Femur (tissue), 1 donor: Measurements from ENCODE around the gene AMY1B.
"Not testable (repeated sequence)": the region's sequence is repeated elsewhere in the genome, so short reads cannot be mapped to it uniquely, and the experiment has no call there.

Experiments used
- DNase-seq: peaks from one replicate; pipeline ENCODE4 v3.0.0-alpha.2; 2017

AMY1B gene

GRCh38 chr1:103696110-103696509 is at the start of gene AMY1B:
Gene AMY1B (minus strand): TSS chr1:103696210. CDS start chr1:103695639, 571 bp downstream.
- not testable (repeated sequence) for DNase-seq

- DNase-seq = not testable (repeated sequence)
These were observed 49.0 kb upstream of the AMY1B start for GRCh38 chr1:103745040-103745439.

GRCh38 chr1:103744449-103744848 is 48.4 kb upstream of the AMY1B start:
- DNase-seq = not testable (repeated sequence)

GRCh38 chr1:103738031-103738430 is 42.0 kb upstream of the AMY1B start:
- DNase-seq = not testable (repeated sequence)

GRCh38 chr1:103735334-103735733 is 39.3 kb upstream of the AMY1B start:
- not testable (repeated sequence) for DNase-seq

GRCh38 chr1:103721473-103721872 is 25.5 kb upstream of the AMY1B start:
- DNase-seq = not testable (repeated sequence)

- not testable (repeated sequence) for DNase-seq
These were observed 21.4 kb upstream of the AMY1B start for GRCh38 chr1:103717404-103717803.

- not testable (repeated sequence) for DNase-seq
These were observed 14.4 kb upstream of the AMY1B start for GRCh38 chr1:103710381-103710780.

- DNase-seq = not testable (repeated sequence)
These were observed 11.7 kb upstream of the AMY1B start for GRCh38 chr1:103707670-103708069.

GRCh38 chr1:103701256-103701655 is 5.2 kb upstream of the AMY1B start:
- not testable (repeated sequence) for DNase-seq

- not testable (repeated sequence) for DNase-seq
These were observed 4.7 kb upstream of the AMY1B start for GRCh38 chr1:103700669-103701068.

- DNase-seq = not testable (repeated sequence)
These were observed 1.4 kb upstream of the AMY1B start for GRCh38 chr1:103697430-103697829.

- not testable (repeated sequence) for DNase-seq
These were observed 19.7 kb downstream of the AMY1B start for GRCh38 chr1:103676335-103676734.

- DNase-seq = not testable (repeated sequence)
These were observed 40.5 kb downstream of the AMY1B start, which contains the start of gene AMY1A for GRCh38 chr1:103655460-103655859. Gene AMY1A (plus strand): TSS chr1:103655760. CDS start chr1:103656331, 571 bp downstream.

GRCh38 chr1:103654133-103654532 is 41.9 kb downstream of the AMY1B start:
- DNase-seq = not testable (repeated sequence)

- not testable (repeated sequence) for DNase-seq
These were observed 45.1 kb downstream of the AMY1B start for GRCh38 chr1:103650889-103651288.

GRCh38 chr1:103650305-103650704 is 45.7 kb downstream of the AMY1B start:
- not testable (repeated sequence) for DNase-seq

- not testable (repeated sequence) for DNase-seq
These were observed 52.1 kb downstream of the AMY1B start for GRCh38 chr1:103643908-103644307.

GRCh38 chr1:103641194-103641593 is 54.8 kb downstream of the AMY1B start:
- not testable (repeated sequence) for DNase-seq
